SH-SY5Y (cell line): ENCODE measurements around the gene UGT1A10.

Experiments used
- GATA2 ChIP-seq: IDR thresholded peaks from 2 replicates; pipeline ENCODE4 v1.6.1; 2011; ENCODE audit warnings: mild to moderate bottlenecking, low read depth, low read length
- GATA3 ChIP-seq: IDR thresholded peaks from 2 replicates; pipeline ENCODE4 v1.6.1; 2011; ENCODE audit warnings: low read depth, mild to moderate bottlenecking, low read length, moderate library complexity

GRCh38 chr2:233740870-233741269, 104.6 kb downstream of the UGT1A10 start:
- TF ChIP-seq GATA2 (no peak), GATA3 (no peak)
